ENCODE results near the gene CREBRF. TPM values are rescaled to one million over a fixed set of nuclear protein-coding genes. Genes with fewer than 3 reads are reported as not detected.

The CREBRF gene
- total and polyA plus RNA-seq, 9 of the 15 experiments (the other 6 are each of a cell fraction or from before 2014, with no cell fraction given), result 1.1 to 4.9 (median 2.9) TPM

DNA sequence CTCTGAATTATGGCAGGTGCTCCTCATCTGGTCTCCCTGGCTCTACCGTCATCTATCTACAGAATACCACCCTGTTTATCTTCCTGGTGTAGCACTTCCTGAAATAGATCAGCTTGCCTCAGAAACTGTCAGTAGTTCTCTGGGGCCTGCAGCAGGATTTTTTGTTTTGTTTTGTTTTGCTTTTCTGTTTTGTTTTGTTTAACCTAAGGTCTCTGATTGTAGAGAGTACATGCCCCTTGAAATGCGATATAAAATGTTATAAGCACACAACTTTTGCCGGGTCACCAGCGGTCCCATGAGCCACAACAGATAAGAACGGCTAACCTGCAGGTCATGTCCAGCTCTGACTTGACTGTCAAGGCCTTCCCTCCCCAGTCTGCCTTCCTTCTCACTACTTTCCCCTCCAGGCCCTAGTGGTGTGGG is 26.6 kb upstream of the CREBRF start (continued):
- TF ChIP-seq, protein P1, sequence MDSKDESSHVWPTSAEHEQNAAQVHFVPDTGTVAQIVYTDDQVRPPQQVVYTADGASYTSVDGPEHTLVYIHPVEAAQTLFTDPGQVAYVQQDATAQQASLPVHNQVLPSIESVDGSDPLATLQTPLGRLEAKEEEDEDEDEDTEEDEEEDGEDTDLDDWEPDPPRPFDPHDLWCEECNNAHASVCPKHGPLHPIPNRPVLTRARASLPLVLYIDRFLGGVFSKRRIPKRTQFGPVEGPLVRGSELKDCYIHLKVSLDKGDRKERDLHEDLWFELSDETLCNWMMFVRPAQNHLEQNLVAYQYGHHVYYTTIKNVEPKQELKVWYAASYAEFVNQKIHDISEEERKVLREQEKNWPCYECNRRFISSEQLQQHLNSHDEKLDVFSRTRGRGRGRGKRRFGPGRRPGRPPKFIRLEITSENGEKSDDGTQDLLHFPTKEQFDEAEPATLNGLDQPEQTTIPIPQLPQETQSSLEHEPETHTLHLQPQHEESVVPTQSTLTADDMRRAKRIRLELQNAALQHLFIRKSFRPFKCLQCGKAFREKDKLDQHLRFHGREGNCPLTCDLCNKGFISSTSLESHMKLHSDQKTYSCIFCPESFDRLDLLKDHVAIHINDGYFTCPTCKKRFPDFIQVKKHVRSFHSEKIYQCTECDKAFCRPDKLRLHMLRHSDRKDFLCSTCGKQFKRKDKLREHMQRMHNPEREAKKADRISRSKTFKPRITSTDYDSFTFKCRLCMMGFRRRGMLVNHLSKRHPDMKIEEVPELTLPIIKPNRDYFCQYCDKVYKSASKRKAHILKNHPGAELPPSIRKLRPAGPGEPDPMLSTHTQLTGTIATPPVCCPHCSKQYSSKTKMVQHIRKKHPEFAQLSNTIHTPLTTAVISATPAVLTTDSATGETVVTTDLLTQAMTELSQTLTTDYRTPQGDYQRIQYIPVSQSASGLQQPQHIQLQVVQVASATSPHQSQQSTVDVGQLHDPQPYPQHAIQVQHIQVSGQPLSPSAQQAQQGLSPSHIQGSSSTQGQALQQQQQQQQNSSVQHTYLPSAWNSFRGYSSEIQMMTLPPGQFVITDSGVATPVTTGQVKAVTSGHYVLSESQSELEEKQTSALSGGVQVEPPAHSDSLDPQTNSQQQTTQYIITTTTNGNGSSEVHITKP (IDR thresholded peaks at IDR 0.05; ENCODE audit: partially characterized antibody), result no peak
- TF ChIP-seq, protein P2, sequence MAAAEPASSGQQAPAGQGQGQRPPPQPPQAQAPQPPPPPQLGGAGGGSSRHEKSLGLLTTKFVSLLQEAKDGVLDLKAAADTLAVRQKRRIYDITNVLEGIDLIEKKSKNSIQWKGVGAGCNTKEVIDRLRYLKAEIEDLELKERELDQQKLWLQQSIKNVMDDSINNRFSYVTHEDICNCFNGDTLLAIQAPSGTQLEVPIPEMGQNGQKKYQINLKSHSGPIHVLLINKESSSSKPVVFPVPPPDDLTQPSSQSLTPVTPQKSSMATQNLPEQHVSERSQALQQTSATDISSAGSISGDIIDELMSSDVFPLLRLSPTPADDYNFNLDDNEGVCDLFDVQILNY (CRISPR knock-in tag; IDR thresholded peaks at IDR 0.05), result no peak
- TF ChIP-seq, protein P3, sequence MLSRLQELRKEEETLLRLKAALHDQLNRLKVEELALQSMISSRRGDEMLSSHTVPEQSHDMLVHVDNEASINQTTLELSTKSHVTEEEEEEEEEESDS (CRISPR knock-in tag; IDR thresholded peaks at IDR 0.05), result no peak
- peak; percentile 79 to 90 for TF ChIP-seq FOXK2 (conservative IDR thresholded peaks at IDR 0.05 in 1 of 2, IDR thresholded peaks at IDR 0.05 in 1 of 2; ENCODE audit: low read depth in 2 of 2)
- TF ChIP-seq L3MBTL2 (IDR thresholded peaks at IDR 0.05), result 0 out of 2 replicates have a peak, but pooled peaks have one; percentile 25
- TF ChIP-seq GATAD2B (IDR thresholded peaks at IDR 0.05; ENCODE audit: borderline replicate concordance), result no peak
- TF ChIP-seq, protein P4, sequence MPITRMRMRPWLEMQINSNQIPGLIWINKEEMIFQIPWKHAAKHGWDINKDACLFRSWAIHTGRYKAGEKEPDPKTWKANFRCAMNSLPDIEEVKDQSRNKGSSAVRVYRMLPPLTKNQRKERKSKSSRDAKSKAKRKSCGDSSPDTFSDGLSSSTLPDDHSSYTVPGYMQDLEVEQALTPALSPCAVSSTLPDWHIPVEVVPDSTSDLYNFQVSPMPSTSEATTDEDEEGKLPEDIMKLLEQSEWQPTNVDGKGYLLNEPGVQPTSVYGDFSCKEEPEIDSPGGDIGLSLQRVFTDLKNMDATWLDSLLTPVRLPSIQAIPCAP (CRISPR knock-in tag; IDR thresholded peaks at IDR 0.05; ENCODE audit: borderline replicate concordance), result no peak
- TF ChIP-seq ZNF431 (CRISPR knock-in tag; IDR thresholded peaks at IDR 0.05), result no peak
- TF ChIP-seq, protein P5, sequence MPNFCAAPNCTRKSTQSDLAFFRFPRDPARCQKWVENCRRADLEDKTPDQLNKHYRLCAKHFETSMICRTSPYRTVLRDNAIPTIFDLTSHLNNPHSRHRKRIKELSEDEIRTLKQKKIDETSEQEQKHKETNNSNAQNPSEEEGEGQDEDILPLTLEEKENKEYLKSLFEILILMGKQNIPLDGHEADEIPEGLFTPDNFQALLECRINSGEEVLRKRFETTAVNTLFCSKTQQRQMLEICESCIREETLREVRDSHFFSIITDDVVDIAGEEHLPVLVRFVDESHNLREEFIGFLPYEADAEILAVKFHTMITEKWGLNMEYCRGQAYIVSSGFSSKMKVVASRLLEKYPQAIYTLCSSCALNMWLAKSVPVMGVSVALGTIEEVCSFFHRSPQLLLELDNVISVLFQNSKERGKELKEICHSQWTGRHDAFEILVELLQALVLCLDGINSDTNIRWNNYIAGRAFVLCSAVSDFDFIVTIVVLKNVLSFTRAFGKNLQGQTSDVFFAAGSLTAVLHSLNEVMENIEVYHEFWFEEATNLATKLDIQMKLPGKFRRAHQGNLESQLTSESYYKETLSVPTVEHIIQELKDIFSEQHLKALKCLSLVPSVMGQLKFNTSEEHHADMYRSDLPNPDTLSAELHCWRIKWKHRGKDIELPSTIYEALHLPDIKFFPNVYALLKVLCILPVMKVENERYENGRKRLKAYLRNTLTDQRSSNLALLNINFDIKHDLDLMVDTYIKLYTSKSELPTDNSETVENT (CRISPR knock-in tag; IDR thresholded peaks at IDR 0.05), result no peak
- peak; percentile 85; the same call in 1 of the 2 replicates for TF ChIP-seq SPI1 (IDR thresholded peaks at IDR 0.05; ENCODE audit: borderline replicate concordance, low read depth, low read length)
- peak; percentile 81 for TF ChIP-seq SMARCA4 (IDR thresholded peaks at IDR 0.05)
